Spinal cord (tissue), 10 donors: ENCODE data around the gene POLG. TPM values are rescaled to one million over a fixed set of nuclear protein-coding genes. Genes with fewer than 3 reads are reported as not detected.

ENCODE experiments used
- DNase-seq, 6 donors: peaks; one replicate each; pipeline versions ENCODE4 v3.0.0 to v3.0.0-alpha.2; 2013 to 2015; ENCODE audit warnings: low spot score in 6 of 6, low read depth in 4 of 6
- H3K27ac ChIP-seq: one replicate; pipeline ENCODE4 v1.5.1; 2013; ENCODE audit warnings: low read depth, low read length, control low read depth
- H3K27me3 ChIP-seq: one replicate; pipeline ENCODE4 v1.6.1; 2013; ENCODE audit warnings: low read length; ENCODE audit not compliant: control insufficient read depth, insufficient read depth
- H3K36me3 ChIP-seq: one replicate; pipeline ENCODE4 v1.6.1; 2013; ENCODE audit warnings: low read length; ENCODE audit not compliant: control insufficient read depth, insufficient read depth
- H3K4me1 ChIP-seq: one replicate; pipeline ENCODE4 v1.6.1; 2013; ENCODE audit warnings: low read length; ENCODE audit not compliant: control insufficient read depth, insufficient read depth
- H3K4me3 ChIP-seq: one replicate; pipeline ENCODE4 v1.5.1; 2013; ENCODE audit warnings: low read depth, low read length, control low read depth
- H3K9me3 ChIP-seq: one replicate; pipeline ENCODE4 v1.6.1; 2013; ENCODE audit warnings: low read length; ENCODE audit not compliant: control insufficient read depth, insufficient read depth
- WGBS: methylation state at CpG from one replicate; pipeline ENCODE4 v1.1.5; 2013; ENCODE audit warnings: missing lambda C conversion rate; ENCODE audit not compliant: insufficient coverage; 5-methylcytosine and 5-hydroxymethylcytosine counted together
- polyA plus RNA-seq, 2 donors: library from polyadenylated mRNA; unstranded; fragments of 120-200 nt; gene quantifications; one replicate each; pipeline ENCODE4 v1.2.1, GENCODE V29; 2013; ENCODE audit not compliant: insufficient read length in 2 of 2
- total RNA-seq, 2 donors: library from RNA; depleted of rRNA in 1 of 2; stranded (reverse); fragments of 120-200 nt in 1 of 2; fragments of >200 nt in 1 of 2; gene quantifications; one replicate each; pipeline versions ENCODE4 v1.2.3 to v1.2.4, GENCODE V29; 2013 to 2014
- donor health status: healthy.

POLG gene
- total and polyA plus RNA-seq, 4 donors = 26.9 to 53.8 (median 46.4) TPM

- peaks cover 85% of the 10 kb centered on the region for H3K36me3 ChIP-seq
- peak in 2 of 6 donors; percentile 26 to 57 for DNase-seq
- H3K27ac ChIP-seq = no peak overlapping the region
- H3K9me3 ChIP-seq = no peaks in the 10 kb centered on the region
- no peak overlapping the region for H3K4me3 ChIP-seq
- no peaks in the 10 kb centered on the region for H3K27me3 ChIP-seq
- H3K4me1 ChIP-seq = peaks cover 36% of the 10 kb centered on the region
- 79% methylated on average over 11 of the region's 13 CpGs for WGBS
Observed at GRCh38 chr15:89328398-89329254, 6.0 kb downstream of the POLG start.

DNA sequence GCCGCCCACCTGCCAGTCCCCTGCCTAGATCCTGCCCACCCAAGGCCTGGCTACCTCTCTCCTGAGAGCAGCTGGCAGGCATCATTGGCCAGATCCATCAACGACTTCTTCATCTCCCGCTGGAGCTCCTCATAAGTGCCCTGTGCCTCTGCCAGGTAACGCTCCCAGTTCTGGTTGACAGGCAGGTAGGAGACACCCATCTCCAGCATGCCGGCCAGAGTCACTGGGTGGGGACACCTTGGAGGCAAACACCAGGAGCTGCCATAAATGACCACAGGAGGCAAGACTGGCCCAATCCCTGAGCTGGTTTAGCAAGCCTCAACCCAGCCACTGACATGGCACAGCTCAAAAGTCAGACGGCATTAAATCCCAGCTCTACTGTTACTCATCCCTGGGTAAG is 7.5 kb downstream of the POLG start:
- 93% methylated on average over 5 of the region's 6 CpGs for WGBS
- no peak for DNase-seq
- Histone ChIP-seq H3K4me1 (peaks cover 26% of the 10 kb centered on the region), H3K9me3 (no peaks in the 10 kb centered on the region), H3K36me3 (peaks cover 90% of the 10 kb centered on the region), H3K4me3 (no peak overlapping the region), H3K27me3 (no peaks in the 10 kb centered on the region), H3K27ac (no peak overlapping the region)

DNA sequence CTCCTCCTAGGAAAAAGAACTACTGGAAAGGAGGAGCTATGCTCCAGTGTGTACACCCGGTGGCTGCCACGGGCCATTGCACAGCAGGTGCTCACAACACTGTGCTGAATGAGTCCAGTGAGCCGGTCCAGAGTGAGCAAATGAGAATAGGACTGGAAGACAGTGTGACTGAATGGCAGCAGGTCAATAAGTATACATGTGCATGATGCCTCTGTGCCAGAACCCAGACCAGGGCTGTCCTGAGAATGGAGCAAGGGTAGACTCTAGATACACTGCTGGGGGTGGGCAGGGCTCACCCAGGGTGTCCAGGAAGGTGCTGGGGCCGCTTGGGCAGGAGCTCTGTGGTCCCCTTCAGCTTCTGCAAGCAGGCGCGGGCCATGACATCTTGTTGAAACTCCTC is 8.3 kb downstream of the POLG start:
- H3K9me3 ChIP-seq = no peaks in the 10 kb centered on the region
- DNase-seq = no peak
- peaks cover 93% of the 10 kb centered on the region for H3K36me3 ChIP-seq
- no peaks in the 10 kb centered on the region for H3K27me3 ChIP-seq
- H3K4me1 ChIP-seq = peaks cover 21% of the 10 kb centered on the region
- H3K27ac ChIP-seq = no peak overlapping the region
- WGBS = 78% methylated on average over 3 of the region's 6 CpGs
- H3K4me3 ChIP-seq = no peak overlapping the region

DNA sequence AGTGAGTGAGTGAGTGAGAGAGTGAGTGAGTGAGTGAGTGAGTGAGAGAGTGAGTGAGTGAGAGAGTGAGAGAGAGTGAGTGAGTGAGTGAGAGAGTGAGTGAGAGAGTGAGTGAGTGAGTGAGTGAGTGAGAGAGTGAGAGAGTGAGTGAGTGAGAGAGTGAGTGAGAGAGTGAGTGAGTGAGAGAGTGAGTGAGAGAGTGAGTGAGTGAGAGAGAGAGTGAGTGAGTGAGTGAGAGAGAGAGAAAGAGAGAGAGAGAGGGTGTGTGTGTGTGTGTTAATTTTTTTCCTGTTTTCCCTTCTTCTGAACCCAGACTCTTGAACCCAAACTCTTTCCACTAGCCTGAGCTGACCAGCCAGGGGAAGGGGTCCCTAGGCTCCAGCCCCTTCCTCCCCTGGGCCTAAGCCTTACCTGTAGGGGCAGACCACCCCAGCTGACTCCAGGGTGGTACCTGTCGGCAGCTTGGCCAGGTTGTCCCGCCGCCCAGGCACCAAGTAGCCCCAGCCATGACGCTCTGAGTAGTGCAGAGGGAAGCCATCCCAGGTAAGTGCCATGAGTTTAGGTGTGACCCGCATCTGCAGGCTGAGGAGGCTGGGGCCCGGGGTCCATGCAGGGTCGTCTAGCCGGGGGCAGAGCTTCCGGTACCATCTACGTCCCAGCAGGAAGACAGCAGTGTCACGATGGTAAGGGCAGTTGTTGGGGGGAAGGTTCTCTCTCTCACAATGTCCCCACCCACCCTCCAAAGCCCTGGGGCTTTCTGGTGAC is 9.4 kb downstream of the POLG start:
- 97% methylated on average over 5 of the region's 11 CpGs for WGBS
- H3K4me3 ChIP-seq = no peak overlapping the region
- no peak overlapping the region for H3K27ac ChIP-seq
- no peaks in the 10 kb centered on the region for H3K9me3 ChIP-seq
- no peaks in the 10 kb centered on the region for H3K27me3 ChIP-seq
- peaks cover 18% of the 10 kb centered on the region for H3K4me1 ChIP-seq
- H3K36me3 ChIP-seq = peaks cover 96% of the 10 kb centered on the region
- DNase-seq = no peak

DNA sequence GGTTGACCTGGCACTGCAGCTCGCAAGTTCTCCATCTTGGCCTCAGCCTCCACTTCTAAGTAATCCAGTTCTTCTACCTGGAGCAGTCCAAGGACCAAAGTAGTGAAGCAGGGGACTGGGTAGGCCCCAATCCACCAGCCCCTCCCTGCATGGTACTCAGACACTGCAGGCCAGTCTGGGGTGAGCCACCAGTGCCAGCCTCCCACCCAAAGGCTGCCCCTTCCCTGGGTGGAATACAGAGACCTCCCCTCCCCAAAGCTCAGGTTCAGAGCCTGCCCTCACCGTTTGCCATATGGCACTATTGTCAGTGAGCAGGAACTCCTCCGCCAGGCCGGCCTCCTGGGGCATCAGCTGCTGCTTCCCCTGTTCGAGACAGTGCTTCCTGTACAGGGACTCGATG is 10.8 kb downstream of the POLG start:
- Histone ChIP-seq H3K36me3 (peaks cover 96% of the 10 kb centered on the region), H3K4me3 (no peak overlapping the region), H3K4me1 (peaks cover 6% of the 10 kb centered on the region), H3K27ac (no peak overlapping the region), H3K9me3 (no peaks in the 10 kb centered on the region), H3K27me3 (no peaks in the 10 kb centered on the region)
- WGBS = 74% methylated on average over 6 of the region's 6 CpGs
- DNase-seq = no peak

GRCh38 chr15:89322822-89323221 is 11.8 kb downstream of the POLG start:
- Histone ChIP-seq H3K4me3 (no peak overlapping the region), H3K36me3 (peaks cover 95% of the 10 kb centered on the region), H3K9me3 (no peaks in the 10 kb centered on the region), H3K27me3 (no peaks in the 10 kb centered on the region), H3K27ac (no peak overlapping the region), H3K4me1 (no peaks in the 10 kb centered on the region)
- WGBS = 98% methylated on average over 14 of the region's 15 CpGs
- no peak for DNase-seq

DNA sequence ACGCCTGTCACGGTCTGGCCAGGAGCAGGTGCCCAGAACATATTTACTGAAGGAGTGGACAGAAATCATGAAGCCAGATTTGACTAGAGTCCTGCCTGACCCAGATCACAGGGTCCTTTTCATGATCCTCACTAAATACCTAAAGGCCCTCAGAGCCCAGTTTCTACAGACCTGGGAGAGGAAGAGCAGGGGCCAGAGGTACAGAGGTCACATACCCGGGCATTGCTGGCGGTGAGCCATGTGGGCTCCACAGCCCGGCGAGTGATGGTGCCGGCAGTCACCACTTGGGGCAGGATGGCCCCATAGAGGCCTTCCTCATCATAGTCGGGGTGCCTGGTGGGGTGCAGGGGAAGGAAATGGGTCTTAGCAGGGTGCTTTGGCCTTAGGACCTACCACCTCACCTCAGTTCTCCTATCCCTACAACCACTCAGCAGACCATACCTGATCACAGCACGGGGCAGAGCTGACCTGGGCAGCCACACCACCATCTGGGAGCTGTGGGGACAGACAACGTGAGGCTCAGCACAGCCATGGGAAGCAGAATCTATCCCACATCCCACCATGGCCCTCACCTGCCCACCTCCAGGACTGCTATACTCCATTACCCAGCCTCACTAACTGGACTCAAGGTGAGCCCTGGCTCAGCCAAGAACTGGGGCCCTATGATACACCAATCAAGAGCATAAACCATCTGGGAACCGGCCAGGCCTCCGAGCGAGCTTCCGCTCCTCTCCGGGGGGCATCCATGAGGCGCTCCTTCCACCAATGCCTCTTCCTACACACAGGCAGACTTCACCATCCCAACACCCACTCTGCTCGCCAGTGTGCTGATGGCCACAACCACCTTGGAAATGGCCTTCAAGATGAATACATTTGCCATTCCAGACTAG is 12.9 kb downstream of the POLG start:
- 90% methylated on average over 15 of the region's 17 CpGs for WGBS
- peaks cover 92% of the 10 kb centered on the region for H3K36me3 ChIP-seq

DNA sequence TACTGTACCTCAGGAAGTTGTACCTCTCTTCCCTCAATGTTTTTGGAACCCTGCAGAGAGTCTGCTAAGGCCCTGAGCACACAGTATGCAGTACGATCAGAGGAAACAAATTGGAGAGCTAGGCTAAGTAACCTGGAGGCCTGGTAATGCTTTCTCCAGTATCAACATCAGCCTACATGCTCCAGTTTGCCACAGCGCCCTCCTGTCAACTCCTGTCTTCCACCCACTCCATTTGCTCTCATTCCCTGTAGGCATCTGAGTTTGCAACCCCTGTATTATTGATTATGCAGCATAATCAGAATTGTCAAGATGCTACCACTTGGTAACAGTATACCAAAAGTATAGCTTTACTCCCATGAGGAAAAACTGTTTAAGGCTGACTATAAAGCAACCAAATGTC is 14.4 kb downstream of the POLG start:
- Histone ChIP-seq H3K27me3 (no peaks in the 10 kb centered on the region), H3K36me3 (peaks cover 87% of the 10 kb centered on the region), H3K4me1 (no peaks in the 10 kb centered on the region), H3K27ac (no peak overlapping the region), H3K9me3 (no peaks in the 10 kb centered on the region), H3K4me3 (no peak overlapping the region)
- DNase-seq = no peak
- 100% methylated on average over 1 of the region's 2 CpGs for WGBS

More for the DNA sequence above, 12.9 kb downstream of the POLG start:
- Histone ChIP-seq H3K27ac (no peak overlapping the region), H3K4me1 (no peaks in the 10 kb centered on the region), H3K9me3 (no peaks in the 10 kb centered on the region), H3K4me3 (no peak overlapping the region), H3K27me3 (no peaks in the 10 kb centered on the region)
- no peak for DNase-seq

DNA sequence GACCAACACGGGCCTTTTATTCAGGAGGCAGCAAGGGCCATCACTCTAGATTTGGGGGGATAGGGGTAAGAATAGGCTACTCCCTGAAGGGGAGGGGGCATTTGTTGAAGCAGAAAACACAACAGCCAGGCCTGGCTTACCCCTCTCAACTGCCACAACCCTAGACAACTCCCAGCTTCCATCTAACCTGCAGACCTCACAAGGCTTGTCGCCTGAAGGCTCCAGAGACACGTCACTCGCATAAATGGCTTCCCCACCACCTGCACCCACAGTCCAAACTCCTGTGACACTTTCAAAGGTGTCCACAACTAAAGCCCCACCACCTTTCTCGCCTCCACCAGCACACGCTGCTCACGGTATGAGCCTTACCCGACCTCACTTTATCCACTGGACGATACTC is 14.9 kb downstream of the POLG start:
- Histone ChIP-seq H3K27ac (no peak overlapping the region), H3K4me1 (no peaks in the 10 kb centered on the region), H3K27me3 (no peaks in the 10 kb centered on the region), H3K4me3 (no peak overlapping the region), H3K36me3 (peaks cover 86% of the 10 kb centered on the region), H3K9me3 (no peaks in the 10 kb centered on the region)
- WGBS = 94% methylated on average over 8 of the region's 9 CpGs
- DNase-seq = no peak
